NCI-H2171 (cell line): Measurements from ENCODE around the gene BEGAIN.

Source experiments
- DNase-seq: peaks from one replicate; lab custom pipeline; 2025; lab: John Stamatoyannopoulos, UW

BEGAIN gene

DNA sequence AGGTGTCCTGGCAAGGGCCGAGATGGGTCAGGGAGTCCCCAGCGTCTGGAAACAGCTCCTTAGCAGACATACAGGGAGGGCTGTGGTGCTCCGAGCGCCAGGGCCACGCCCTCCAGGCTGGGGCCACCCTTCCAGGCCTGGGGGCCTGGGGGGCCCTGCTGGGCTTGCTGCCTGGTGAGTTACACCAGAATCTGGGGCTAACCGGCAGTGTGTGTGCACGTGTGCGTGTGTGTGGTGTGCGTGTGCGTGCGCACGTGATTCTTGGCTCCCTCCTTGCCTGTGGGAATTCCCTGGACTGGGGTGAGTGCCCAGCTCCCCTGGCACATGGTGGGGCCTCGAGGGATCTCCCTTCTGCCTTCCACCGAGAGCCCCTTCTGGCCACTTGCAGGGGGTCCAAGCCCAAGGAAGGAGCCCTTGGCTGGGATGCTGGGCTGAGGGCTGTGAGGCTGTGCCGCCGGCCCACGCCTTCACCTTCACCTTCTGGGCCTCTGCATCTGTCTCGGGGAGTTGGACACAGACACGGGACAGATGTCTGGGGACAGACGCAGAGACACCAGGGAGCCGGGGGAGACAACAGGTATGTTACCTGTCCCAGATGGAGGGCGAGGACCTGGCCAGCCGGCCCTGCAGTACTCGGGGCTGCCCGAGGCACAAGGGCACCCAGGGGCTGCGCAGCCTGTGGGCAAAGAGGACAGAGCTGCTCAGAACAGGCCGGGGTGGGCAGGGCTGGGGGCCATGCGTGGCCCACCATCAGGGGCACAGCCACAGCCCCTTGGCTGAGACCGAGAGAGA lies 37.2 kb downstream of the BEGAIN start:
- DNase-seq: no peak

DNA sequence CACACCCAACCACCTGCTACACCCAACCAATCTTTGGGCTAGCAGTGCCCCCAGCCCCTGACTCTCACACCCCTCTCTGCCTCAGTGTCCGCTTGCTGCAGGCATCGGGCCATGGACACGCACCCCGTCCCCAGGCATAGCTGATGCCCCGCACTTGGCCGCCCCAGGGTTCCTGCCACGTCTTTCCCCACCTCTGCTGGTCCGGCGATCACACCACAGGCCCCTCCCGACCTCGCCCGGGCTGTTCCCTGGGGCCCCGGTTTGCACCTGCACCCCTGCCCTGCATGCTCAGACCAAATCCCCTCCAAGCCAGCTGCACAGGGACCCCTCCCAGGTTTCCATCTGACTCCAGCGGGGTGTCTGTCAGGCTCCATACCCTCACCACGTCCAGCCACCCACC lies 38.3 kb downstream of the BEGAIN start:
- no peak for DNase-seq

DNA sequence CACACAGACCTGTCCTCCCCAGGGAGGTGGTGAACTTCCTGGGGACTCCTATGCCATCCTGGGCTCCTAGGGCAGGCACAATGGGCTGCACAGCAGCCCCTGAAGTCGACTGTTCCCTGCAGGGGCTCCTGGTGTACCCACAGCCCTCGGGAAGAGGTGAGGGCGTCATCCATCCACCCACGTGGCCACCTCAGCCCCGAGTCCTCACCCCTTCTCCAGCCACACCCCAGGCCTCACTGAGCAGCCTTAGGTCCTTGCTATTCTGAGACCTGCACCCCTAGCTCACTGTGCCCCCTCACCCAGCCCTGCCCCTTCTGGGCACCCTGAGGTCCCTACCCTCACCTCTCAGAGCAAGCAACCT lies 38.9 kb downstream of the BEGAIN start:
- no peak for DNase-seq

DNA sequence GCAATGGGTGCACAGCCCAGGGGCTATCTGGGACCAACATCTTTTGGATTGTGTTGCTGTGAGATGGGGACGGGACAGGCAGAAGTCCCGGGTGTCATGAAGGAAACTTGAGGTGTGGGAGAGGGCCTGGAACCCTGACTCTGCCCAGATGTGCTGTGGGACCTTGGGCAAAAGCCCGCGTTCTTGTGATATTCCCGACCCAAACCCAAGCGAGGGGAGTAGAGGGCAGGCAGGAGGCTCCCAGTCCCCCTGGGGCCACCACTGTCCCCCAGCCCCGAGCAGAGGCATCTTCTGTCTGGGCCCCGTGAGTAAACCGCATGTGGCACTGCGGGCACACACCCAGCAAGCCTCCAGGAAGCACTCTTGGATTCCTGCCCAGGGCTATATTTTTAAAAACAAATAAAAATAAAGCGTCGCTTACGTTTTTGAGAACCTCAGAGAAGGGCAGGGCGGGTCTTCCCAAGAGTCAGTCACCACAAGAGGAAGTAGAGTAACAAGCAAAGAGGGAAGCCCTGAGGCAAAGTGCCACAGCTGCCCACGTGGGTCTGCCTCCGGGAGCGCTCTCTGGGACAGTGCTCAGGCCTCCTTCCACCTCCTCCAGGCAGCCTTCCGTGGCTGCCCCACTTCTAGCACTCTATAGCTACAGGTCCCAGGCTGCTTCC lies 39.5 kb downstream of the BEGAIN start:
- DNase-seq: no peak

DNA sequence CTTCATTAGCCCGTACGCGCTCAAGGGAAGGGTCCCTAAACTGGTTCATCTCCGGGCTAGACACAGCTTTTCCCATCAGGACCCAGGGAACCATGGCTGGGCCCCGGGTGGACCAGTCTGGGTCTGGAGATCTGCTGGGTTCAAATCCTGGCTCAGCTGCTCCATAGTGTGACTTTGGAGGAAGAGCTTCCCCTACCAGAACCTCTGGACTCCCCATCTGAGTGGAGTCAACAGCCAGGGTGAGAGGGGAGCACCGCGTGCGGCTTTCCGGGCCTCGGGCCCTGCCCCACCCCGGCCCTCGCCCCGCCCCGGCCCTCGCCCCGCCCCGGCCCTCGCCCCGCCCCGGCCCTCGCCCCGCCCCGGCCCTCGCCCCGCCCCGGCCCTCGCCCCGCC lies 41.2 kb downstream of the BEGAIN start:
- no peak for DNase-seq

DNA sequence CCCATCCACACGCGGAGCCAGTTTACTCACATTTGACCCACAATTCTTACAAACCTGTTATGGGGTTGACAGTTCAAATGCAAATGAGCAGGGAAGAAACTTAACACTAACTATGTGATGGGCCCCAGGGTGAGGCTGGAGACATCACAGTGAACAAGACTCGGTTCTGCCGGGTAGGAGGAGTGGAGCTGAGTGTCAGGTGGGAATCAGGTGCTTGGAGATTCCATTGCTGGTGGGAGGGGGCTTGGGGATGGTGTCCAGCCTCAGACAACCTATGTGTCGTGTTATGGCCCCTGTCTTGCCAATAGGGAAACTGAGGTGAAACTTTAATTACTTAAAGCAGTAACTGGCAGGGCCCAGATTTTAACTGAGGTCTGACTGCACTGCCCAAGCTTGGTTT lies 41.9 kb downstream of the BEGAIN start:
- DNase-seq: no peak

DNA sequence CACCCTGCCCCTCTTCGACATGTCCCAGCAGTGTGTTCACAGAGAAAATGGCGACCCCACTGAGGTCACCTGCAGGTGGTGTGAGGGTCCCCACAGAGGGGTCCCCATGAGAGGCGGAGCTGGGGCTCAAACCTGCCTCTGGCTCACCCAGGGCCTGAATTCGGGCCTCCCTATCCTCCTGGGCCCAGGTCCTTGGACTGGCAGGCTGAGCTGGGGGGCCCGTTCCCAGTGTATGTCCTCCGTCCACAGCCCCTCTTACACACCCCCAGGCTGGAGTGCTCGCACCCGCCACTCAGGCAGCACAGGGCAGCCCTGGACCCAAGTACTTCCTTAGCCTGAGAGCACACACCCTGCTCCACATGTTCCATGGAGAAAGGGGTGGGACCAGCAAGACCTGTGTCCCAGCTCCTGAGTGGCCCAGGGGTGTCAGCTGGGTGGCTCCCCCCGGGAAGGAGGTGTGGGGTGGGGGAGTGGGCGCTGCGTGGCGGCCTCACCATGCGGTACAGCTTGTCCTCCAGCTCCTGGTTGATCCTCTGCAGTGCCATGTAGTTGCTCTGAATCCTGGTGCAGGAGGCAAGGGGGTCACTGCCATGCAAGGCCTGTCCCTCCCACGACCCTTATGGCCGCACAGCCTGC lies 42.6 kb downstream of the BEGAIN start:
- no peak for DNase-seq

DNA sequence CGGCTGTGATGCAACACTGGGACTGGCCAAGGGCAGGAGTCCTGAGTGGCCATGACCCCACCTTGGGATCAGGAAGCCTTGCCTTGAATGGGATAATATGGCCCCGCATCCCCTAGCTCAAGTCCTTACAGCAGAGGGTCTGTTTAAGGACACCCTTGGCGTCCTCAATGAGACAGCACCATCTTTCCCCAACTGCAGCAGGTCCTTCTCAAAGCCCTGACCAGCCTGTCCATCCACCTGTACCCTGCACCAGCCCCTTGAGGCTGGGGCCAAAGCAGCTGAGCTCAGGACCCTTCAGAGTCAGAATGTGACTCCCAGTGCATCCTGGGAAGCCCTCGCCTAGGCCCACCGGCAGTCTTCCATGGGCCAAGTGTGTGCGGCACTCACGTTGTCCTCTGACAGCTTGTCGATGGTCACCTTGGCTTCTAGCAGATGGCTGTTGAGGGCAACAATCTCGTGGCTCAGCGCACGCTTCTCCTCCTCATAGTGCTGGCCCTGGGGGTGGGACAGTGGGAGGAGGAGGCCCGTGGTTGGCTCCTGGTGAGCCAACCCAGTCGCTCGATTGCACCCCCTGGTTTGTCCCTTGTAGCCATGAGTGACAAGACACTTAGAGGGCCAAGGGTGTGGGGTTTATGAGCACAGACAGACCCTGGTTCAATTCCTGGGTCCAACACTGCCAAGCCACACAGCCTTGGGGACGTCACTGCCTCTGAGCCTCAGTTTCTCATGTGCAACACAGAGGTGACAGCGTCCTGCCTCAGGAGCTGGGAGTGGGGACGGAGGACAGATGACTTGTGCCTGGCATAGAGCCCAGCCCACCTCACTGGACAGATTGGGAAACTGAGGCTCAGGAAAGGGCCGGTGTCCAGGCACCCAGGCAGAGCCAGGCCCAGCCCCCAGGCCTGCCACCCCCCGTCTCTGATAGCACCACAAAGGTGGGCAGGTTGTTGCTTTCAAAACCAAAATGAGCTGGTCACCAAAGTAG lies 43.5 kb downstream of the BEGAIN start:
- no peak for DNase-seq

DNA sequence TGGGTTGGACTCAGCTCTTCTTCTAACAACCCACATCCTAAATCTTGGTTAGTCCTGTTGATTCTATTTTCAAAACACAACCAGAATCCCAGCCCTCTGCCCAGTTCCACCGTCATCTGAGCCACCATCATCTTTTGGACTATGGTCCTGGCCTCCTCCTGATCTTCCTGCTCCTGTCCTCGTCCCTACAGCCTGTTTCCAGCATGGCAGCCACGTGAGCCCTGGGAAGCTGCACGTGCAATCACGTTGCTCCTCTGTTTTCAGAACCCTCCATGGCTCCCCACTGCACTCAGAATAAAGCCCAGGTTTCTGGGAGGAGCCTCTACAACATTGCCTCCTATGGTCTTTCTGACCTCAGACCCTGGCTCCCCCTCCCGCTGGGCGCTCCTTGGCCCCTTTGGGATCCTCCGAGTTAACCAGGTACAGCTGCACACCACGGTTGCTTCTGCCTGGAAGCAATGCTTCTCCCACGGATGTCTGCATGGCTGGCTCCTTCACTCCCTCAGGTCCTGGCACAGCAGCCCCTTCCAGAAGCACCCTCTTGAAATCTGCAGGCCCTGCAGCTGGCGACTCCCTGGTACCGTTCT lies 44.5 kb downstream of the BEGAIN start:
- no peak for DNase-seq

DNA sequence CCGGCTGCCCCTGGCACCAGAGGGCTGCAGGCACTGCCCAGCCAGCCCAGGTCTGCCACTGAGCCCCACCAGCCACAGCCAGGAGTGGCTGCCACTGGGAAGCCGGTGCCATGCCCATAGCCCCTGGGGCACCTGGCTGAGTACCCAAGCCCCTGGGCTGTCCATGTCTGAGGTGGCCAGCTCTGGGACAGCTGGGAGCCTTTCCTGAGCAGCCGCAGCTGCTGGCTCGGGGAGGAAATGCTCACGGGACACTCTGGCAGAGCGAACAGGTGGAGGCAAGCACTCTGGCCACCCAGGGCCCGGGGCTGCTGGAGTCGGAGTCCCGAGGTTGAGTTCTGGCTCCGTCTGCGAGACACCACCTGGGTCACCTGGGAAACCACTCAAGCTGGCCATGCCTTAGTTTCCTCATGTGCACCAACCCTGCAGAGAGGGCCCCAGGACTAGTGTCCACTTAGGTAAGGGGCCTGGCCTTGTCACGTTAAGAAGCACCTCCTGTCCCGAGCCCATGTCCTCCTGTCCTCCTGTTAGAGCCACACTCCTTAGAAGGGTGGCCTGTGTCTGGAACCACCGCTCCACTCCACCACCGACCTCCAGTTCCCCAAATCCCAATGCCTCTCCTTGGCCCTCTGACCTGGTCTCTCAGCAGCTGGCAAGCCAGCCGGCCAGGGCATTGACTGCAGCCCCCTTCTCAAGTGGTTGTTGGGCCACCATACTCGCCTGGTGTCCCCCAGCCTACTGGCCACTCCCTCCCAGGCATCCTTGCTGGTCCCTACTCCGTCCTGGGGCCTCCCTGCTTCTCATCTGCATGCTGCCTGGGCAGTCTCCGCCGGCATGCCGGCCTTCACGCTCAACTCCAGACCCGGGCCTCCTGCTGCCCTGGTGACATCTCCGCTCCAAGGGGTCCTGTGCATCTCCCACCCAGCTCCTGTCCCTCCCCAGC lies 45.3 kb downstream of the BEGAIN start:
- DNase-seq: no peak

DNA sequence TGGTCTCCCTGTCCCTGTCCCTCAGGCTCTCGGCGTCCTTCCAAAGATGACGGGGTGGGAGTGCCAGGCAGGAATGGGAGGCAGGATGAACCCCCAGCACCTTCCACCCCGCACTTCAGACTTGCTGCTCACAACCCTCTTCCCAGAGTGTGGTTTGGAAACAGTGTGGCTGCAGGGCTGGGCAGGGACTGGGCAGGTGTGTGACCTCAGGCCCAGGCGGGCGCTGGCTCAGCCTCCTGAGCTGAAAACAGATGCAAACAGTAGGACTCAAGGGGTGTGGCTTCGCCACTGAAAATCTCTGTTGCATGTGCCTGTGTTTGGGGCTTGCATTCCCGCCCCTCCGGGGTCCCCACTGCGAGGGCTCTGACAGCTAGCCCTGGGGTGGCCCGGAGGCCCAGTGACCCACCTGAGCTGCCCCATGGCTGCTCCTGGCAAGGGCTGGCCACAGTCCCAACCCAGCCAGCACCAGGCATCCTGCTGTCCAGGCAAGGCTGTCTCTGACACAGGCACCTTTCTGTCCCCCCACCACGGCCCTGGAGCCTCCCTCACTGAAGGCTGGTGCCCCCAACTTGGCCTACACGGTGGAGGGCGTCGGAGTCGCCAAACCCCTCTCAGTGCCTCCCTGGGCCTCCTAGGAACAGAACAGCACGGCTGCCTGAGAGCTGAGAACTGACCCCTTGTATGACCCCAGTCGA lies 46.1 kb downstream of the BEGAIN start:
- DNase-seq: no peak

DNA sequence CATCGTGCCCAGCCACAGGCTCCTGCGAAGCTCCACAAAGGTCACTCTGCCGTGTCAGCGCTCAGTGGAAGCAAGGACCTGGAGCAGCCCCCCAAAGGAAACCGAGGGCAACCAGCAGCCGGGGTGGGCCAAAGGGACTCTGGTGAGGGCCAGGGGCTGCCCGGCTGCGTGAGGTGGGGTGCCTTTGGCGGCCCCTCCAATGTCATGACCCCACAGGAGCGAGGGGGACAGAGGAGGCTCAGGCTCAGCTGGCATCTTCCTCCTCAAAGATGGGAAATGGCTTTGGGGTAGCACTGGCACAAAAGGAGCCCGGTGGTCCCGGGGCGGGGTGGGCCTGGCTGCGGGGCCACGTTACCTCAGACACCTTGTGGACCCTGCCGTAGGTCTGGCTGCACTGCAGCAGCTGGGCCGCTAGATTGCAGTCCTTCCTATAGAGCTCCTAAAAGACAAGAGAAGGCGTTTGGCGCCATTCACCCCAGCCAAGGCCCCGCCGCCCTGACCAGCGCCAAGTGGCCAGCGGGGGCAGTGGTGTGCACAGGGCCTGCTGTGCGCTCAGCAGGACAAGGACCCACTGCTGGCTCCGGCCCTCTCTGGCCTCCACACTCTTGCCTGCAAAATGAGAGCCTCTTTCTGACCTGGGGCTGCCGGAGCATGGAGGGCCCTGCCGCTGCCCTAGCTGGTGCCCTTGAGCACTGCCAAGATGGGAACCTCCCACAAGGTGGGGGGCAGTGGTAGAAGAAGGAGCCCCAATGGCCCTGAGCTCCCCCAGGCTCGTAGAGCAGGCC lies 46.9 kb downstream of the BEGAIN start:
- no peak for DNase-seq

DNA sequence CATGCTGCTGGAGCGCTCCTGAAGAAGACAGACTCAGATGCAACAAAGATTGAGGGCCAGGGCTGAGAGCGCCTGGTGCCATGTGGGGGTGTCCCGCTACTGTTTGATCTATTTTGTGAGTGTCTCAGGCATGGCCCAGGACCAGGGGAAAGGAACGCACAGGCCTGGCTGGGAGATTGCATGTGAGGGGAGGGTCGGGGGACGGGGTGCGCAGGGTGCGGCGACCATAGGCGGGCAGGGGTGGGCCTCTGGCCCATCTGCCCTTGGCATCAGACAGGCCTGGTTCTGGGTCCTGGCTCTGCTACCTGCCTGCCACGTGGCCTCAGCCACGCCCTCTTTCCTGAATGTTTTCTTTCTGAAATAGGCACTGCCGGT lies 47.5 kb downstream of the BEGAIN start:
- DNase-seq: no peak

DNA sequence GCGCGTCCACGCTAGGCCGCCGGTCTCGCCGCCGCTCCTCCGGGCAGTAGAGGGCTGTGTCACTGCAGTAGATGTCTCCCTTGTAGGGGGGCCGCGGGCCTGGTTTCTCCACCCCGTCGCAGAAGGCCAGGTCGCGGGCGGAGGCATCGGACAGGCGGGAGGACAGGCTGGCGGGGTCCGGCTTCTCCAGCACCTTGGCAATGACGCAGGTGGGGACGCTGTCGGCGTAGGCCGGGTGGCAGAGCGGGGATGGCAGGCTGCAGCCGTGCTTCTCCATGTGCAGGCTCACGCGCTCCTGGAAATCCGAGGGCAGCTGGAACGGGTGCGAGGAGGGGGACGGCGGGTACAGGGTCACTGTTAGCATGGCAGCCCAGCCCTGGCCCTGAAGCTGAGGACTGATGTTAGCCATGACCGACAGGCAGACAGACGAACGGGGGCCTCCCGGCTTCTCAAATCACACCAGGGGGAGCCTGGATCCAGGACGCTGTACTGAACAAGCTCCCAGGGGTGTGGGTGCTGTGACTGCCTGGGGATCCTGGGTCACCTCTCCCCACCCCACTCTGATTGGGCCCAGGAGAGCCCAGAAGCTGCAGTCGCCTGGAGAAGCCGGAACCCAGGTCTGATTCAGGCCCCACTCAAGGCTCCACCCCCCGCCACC lies 48.1 kb downstream of the BEGAIN start:
- no peak for DNase-seq

DNA sequence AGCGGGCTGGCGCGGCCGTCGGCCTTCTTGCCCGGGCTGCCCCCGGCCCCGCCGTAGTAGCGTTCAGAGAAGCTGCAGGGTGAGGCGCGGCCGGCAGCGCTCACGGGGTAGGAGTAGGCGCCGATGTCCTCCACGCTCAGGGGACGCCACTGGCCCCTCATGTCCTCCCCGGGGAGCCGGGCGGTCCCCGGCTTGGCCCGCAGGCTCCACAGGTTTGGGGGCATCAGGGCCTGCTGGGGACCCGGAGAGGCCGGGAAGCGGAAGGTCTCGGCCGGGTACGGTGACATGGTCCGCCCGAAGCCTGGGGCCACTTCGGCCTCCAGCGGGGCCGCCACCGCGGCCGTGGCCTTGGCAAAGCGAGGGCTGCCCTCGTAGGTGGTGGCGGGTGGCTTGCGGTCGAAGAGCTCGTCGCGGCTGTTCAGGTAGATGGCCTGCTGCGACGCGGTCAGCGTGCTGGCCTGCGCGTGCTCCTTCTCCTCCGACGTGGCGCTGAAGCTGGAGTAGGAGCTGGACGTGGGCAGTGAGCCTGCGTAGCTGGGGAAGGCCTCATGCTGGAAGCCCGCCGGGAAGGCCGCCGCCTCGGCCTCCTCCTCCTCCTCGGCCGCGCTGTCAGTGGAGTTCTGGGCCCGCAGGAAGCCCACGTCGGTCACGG lies 48.7 kb downstream of the BEGAIN start:
- DNase-seq: no peak

DNA sequence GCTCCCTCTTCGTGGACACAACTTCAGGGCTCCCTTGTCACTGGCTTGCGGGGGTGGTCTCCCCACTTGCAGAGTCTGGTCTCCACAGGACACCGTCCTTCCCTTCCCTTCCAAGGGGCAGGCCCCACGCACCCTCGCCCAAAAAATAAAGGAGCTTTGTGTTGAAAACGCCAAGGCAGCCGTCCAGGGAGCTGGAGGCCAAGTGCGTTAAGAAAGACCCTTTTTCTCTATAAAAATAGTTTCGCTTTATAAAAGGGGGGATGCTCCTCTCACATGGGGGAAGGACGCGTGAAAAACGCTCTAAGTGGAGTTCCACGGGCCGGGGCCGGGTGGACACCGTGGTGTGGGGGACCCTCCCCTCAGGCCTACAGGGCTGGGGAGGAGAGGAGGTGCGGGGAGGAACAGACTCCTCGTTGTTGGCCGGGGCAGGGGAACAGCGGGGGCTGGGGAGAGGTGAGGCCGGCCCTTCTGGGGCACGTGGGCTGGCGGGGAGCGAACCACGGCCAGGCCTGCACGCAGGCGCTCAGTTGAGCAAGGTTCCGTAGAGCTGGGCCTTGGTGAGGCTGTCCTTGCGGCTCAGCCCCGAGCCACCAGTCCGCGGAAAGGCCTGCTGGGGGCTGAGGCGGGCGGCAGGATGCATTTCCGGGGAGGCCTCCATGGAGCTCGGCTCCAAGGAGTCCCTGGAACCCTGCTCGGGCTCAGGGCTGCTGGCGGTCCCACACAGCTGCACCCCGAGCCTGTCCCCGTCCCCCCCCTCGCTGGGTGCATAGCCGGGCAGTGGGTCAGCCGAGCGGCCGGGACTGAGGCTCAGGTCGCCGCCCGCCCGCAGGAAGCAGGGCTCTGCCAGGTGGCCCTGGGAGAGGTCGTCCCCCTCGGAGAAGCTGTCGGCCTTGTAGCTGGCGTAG lies 49.5 kb downstream of the BEGAIN start:
- DNase-seq: no peak
